Medulla oblongata (tissue), 1 donor: ENCODE results near the gene PEX7.
"Not testable (repeated sequence)": the region's sequence is repeated elsewhere in the genome, so short reads cannot be mapped to it uniquely, and the experiment has no call there.

Experiments used
- DNase-seq: peaks from one replicate; pipeline ENCODE4 v3.0.0-alpha.2; 2015; ENCODE audit errors: extremely low spot score

The PEX7 gene

DNA sequence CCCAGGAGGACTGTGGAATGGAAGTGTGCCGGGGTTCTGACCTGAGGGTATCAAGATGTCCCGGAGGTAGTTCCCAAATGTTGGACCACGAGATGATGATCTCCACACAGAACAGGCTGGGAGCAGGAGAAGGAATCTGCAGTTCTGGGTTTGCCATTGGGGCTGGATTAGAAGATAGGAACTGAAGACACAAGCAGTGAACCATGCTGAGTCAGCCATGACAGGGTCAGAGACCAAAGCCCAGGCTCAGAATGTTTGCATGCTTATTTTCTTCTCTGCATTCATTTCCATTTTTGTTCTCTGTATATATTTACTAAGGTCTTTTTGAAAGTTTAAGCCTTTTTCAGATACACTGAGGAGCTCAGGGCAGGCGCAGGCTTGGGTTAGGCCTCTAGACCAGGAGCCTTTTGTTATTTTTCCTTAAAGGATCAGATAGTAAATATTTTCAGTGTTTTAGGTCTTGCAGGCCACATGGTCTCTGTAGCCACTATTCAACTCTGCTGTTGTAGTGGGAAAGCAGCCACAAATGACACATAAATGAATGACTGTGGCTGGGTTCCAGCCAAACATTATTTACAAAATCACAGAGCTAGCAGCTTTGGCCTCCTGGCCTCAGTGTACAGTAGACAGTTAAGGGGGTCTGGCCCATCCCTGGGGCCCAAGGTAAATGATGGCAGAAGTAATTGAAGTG, 128.2 kb downstream of the PEX7 start:
- no peak for DNase-seq

DNA sequence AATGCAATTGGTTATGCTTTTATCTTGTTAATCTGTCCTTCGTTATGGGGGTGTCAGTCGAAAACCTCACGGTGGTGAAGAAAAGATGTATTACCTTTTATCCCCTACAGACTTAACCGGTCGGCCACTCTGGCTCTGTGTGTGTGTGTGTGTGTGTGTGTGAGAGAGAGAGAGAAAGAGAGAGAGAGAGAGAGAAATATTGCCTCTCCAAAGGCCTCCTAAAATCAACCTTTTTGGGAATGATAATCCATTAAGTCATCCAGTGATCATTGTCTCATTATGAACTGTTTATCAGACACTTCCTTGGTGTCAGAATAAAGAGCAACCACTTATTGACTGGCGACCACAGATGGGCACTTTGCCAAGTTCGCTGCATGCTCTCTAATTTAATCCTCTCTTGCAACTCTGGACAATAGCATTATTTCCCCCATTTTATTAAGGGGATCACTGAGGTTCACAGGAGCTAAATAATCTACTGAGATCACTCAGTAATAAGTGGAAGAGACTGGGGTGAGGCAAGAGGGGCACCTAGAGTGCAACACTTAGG, 130.4 kb downstream of the PEX7 start:
- DNase-seq, result no peak

DNA sequence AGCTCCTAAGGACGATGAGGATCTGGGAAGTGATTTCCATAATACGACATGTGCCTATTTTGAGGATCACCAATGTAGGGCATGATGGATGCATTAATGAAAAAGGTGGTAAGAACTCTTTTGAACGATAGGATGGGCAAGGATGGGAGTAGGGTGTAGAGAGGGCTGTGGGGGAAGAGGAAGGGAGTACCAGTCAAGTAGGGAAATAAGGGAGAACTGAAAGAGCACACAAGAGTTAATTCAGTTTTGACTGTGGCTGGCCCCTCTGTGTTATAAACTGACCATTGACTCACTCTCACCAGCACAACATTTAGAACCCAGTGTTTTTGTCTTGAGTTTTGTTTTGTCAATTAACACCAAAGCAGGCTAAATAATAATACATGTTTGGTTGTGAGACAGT, 132.7 kb downstream of the PEX7 start:
- no peak for DNase-seq

DNA sequence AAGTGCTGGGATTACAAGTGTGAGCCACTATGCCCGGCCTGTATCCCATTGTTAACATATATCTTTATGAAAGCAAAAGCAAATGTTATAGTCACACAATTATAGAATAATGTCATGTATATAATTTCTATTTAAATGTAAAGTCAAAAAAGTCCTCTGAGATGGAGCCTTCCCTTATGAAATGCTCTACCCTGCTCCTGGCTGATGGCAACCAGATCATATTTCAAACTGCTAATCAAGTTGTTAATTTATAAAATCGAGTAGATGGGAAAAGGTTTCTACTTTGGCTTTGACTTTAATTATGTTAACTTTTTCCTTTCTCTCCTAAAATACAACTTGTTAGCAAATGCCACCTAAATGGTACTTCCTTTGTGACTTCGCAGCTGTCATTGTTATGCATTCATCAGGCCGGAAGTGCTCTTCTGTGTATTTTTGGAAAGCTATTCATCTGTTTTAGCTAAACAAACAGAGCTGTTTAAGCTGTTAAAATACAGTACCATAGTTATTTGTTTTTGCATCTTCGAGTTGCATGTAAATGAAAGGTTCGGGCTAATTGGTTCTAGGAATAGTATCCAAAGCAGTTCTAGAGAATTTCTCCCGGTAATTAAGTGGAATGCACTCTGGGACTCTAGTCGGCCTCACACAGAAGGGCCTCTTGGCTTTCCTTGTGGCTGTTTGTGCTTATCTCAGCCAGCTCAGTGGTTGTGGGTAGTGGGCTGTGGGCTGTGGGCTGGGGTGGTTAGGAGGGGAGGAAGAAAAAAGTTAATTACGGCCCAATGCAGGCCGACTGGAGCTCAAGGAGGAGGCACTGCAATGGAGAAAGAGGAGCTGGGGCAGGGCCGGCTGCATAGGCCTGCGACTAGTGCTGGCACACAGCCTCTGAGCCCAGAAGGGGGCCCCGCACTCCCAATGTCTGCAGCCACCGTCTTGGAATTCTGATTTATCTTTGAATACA, 134.5 kb downstream of the PEX7 start:
- DNase-seq, result no peak

DNA sequence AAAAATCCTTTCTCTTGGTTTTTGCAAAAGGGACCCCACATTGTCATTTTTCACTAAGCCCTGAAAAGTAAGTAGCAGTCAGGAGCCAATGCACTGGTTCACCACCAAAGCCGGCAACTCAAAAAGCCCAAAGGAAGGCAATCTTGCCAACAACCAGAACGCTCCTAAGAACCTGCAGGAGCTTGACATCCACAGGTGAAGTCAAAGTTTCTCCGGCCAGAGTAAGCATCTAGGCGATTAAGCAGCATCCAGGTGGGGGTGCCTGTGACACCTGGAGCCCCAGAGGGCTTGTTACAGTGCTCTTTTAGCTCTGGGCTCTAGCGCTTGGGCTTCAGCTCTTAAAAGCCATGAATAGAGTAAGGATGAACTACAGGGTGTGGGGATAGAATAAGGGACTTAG, 135.8 kb downstream of the PEX7 start:
- no peak for DNase-seq

DNA sequence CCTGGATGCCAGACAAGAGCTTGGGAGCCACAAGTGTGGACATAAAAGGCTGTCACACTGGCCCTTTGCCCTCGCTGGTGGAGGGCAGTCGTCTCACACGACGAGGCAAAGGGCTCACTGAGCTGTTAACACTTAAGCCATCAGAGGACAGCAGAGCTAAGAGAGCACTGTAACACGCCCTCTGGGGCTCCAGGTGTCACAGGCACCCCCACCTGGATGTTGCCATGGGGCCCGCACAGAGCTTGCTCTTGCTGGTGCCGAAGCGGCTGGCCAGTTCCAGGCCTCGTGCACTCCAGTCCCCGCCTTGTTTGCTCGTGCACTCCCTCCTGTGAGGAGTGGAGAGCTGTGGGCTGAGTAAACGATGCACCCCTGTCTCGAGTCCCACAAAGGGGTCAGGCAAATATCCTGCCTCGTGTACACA, 137.1 kb downstream of the PEX7 start:
- DNase-seq, result no peak

DNA sequence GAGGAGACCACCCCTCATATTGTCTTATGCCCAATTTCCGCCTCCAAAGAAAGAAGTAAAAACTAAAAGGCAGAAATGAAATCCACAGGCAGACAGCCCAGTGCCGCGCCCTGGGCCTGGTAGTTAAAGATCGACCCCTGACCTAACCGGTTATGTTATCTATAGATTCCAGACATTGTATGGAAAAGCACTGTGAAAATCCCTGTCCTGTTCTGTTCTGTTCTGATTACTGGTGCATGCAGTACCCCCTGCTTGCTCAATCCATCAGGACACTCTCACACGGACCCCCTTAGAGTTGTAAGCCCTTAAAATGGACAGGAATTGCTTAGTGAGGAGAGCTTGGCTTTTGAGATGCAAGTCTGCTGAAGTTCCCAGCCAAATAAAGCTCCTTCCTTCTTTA, 137.5 kb downstream of the PEX7 start:
- not testable (repeated sequence) for DNase-seq

DNA sequence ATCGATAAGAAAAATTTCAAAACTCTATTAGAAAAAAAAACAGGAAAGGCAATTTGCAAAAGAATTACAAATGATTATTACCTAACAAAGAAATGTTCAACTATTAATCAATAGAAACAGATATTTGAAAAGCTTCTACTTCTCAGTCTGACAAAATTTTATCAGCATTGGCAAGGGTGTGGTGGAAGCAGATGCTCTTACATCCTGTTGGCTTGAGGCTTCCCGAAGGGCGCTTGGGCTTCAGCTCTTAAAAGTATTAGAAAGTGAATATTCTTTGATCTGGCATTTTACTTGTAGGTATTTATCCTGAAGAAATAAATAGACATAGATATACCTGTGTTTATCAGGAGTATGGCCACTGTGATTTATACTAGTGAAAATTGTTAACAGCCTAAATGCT, 138.4 kb downstream of the PEX7 start:
- no peak for DNase-seq

DNA sequence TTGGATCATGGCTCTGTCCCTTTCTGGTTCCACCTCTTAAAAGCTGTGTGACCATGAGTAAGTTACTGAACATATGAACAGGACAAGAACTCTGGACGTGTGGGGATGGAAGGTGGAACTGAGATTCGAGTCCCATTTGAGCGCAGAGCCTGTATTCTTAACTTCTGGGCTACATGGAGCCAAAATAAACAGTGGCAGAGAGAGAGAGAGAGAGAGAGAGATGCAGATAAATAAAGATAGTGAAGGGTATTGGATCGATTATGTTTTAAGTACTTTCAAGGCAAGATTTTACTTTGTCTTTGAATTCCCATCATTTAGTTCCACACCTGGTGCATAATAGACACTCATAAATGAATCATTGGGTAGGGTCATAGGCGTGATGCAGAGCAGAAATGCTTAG, 139.5 kb downstream of the PEX7 start:
- DNase-seq, result no peak

DNA sequence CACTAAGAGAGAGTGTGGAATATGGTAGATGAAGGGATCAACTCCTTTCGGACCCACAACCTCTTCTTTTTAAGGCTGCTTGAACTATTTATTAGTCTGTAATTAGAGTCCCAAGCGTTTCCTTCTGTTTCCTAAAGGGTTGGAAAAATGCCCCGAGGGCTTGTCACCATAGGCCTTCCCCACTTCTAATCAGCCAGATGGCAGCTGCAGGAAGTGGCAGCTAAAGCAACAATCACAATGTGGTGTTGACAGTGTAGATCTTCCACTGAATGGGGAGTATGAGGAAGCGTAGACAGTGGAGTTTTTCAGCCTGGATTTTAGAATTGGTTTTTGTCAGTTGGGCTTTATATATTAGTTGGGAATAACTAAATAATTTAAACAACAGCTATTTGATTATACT, 140.3 kb downstream of the PEX7 start:
- peak; percentile 34 for DNase-seq

DNA sequence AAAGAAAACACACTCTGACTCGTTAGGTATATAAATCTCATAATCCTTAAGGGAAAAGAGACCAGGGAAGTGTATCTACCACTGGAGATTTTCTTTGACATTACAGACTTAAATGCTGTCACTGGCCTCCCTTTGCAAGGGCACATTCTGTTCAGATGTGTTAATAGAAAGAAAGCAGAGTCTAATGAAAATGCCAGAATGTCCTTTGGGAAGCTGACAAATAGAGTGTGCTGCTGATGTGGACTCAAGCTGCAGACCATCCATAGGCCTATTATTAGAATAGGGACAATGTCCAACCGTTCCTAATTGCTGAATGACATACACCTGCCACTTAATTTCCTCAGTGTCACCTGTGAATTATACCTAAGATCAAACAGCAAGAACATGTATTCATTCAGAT, 140.9 kb downstream of the PEX7 start:
- no peak for DNase-seq
